ENCODE data around the gene TMTC1. TPM values are rescaled to one million over a fixed set of nuclear protein-coding genes. Genes with fewer than 3 reads are reported as not detected.

Gene TMTC1
- total RNA-seq, 1 donor from 2014 or later: 16.1 TPM

DNA sequence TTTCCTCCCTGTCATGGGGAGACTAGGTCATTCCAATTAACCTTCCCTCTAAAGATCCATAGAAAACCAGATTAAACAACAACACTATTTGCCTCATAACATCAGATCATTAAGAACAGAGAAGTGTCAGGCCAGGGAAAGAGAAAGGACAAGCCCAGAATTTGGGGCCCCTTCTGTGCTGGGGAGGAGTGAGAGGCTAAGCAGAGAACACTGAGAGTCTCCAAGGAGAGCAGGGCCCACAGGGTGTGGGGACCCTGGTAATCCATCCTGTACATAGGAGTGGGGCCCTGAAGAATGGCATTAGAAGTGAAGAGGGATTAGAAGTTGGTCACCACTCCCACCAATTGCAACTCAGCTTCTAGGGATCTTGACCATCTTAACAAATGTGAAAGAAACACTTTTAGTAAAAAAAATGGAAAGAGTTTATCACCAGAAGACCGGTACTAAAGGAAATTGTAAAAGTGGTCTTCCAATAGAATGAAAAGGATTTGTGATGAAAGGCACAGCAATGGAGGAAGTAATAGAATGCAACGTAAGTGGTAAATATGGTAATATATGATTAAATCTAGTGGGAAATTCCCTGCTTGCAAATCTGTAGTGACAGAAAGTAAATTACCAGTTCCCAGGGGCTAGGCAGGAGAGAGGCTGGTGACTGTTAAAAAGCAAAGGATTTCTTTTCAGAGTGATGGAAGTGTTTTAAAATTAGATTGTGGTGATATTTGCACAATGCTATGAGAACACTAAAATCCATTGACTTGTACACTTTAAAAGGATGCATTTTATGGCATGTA, 14.0 kb upstream of the TMTC1 start:
- H3K27ac ChIP-seq: peak overlapping the region; percentile 97
- Mint-ChIP-seq H3K4me3 (no peak overlapping the region), H3K36me3 (no peaks in the 10 kb centered on the region), H3K27ac (peak overlapping the region; percentile 3), H3K27me3 (ENCODE audit: insufficient read depth, low read depth) (no peaks in the 10 kb centered on the region), H3K9me3 (peaks cover 9% of the 10 kb centered on the region), H3K4me1 (peaks cover 40% of the 10 kb centered on the region)
- H3K4me2 ChIP-seq: peak overlapping the region; percentile 62
- TF ChIP-seq EZH2 (IDR thresholded peaks at IDR 0.05) (no peak), EZH2phosphoT487 (IDR thresholded peaks at IDR 0.05) (peak; percentile 40), CTCF (IDR thresholded peaks at IDR 0.05) (no peak)
- H2AFZ ChIP-seq (replicated peaks): no peak overlapping the region
- peaks cover 61% of the 10 kb centered on the region for H3F3A ChIP-seq (ENCODE audit: low read depth)
- H3K9me3 ChIP-seq (ENCODE audit: low read depth): no peaks in the 10 kb centered on the region
- peak; percentile 83 for DNase-seq (ENCODE audit: low spot score)
- H3K27me3 ChIP-seq: no peaks in the 10 kb centered on the region
- H3K4me1 ChIP-seq: peaks cover 64% of the 10 kb centered on the region
- no peaks in the 10 kb centered on the region for H3K36me3 ChIP-seq
- no peak overlapping the region for H3K9ac ChIP-seq
- no peak overlapping the region for H3K4me3 ChIP-seq
- H4K20me1 ChIP-seq (ENCODE audit: low read depth): no peaks in the 10 kb centered on the region
- H3K79me2 ChIP-seq (ENCODE audit: low read depth): no peaks in the 10 kb centered on the region

- Histone ChIP-seq H3K4me1 (peaks cover 64% of the 10 kb centered on the region), H2AFZ (replicated peaks) (no peak overlapping the region), H3F3A (ENCODE audit: low read depth) (peaks cover 70% of the 10 kb centered on the region), H3K27me3 (no peaks in the 10 kb centered on the region), H3K9me3 (ENCODE audit: low read depth) (no peaks in the 10 kb centered on the region), H3K9ac (no peak overlapping the region), H4K20me1 (ENCODE audit: low read depth) (no peaks in the 10 kb centered on the region), H3K27ac (peak overlapping the region; percentile 97), H3K36me3 (no peaks in the 10 kb centered on the region), H3K79me2 (ENCODE audit: low read depth) (no peaks in the 10 kb centered on the region), H3K4me3 (peak overlapping the region; percentile 23), H3K4me2 (peak overlapping the region; percentile 62)
- no peak overlapping the region for H3K4me3 Mint-ChIP-seq
- DNase-seq (ENCODE audit: low spot score): peak; percentile 55
- no peaks in the 10 kb centered on the region for H3K27me3 Mint-ChIP-seq (ENCODE audit: insufficient read depth, low read depth)
- no peak for TF ChIP-seq CTCF (IDR thresholded peaks at IDR 0.05)
- TF ChIP-seq EZH2 (IDR thresholded peaks at IDR 0.05): no peak
- no peak for TF ChIP-seq EZH2phosphoT487 (IDR thresholded peaks at IDR 0.05)
- H3K36me3 Mint-ChIP-seq: no peaks in the 10 kb centered on the region
- peaks cover 40% of the 10 kb centered on the region for H3K4me1 Mint-ChIP-seq
- peaks cover 9% of the 10 kb centered on the region for H3K9me3 Mint-ChIP-seq
- H3K27ac Mint-ChIP-seq: no peak overlapping the region
These were observed 13.1 kb upstream of the TMTC1 start for GRCh38 chr12:29796823-29797263.

- Histone ChIP-seq H3K27ac (peak overlapping the region; percentile 97), H3K4me2 (peak overlapping the region; percentile 62), H2AFZ (replicated peaks) (peak overlapping the region; percentile 1), H4K20me1 (ENCODE audit: low read depth) (no peaks in the 10 kb centered on the region), H3F3A (ENCODE audit: low read depth) (peaks cover 82% of the 10 kb centered on the region), H3K36me3 (no peaks in the 10 kb centered on the region), H3K27me3 (no peaks in the 10 kb centered on the region), H3K4me1 (peaks cover 64% of the 10 kb centered on the region), H3K79me2 (ENCODE audit: low read depth) (no peaks in the 10 kb centered on the region), H3K9ac (no peak overlapping the region), H3K9me3 (ENCODE audit: low read depth) (no peaks in the 10 kb centered on the region), H3K4me3 (no peak overlapping the region)
- H3K4me1 Mint-ChIP-seq: peaks cover 34% of the 10 kb centered on the region
- peaks cover under 1% of the 10 kb centered on the region for H3K9me3 Mint-ChIP-seq
- H3K27me3 Mint-ChIP-seq (ENCODE audit: insufficient read depth, low read depth): no peaks in the 10 kb centered on the region
- no peak for DNase-seq (ENCODE audit: low spot score)
- TF ChIP-seq CTCF (IDR thresholded peaks at IDR 0.05): no peak
- TF ChIP-seq EZH2 (IDR thresholded peaks at IDR 0.05): no peak
- TF ChIP-seq EZH2phosphoT487 (IDR thresholded peaks at IDR 0.05): no peak
- no peak overlapping the region for H3K4me3 Mint-ChIP-seq
- no peaks in the 10 kb centered on the region for H3K36me3 Mint-ChIP-seq
- no peak overlapping the region for H3K27ac Mint-ChIP-seq
These were observed 12.0 kb upstream of the TMTC1 start for GRCh38 chr12:29795715-29796114.
